BJ (cell line): ENCODE results near the gene CUEDC2. TPM values are rescaled to one million over a fixed set of nuclear protein-coding genes. Genes with fewer than 3 reads are reported as not detected.

ENCODE experiments used
- CTCF ChIA-PET: fragments of 350-600 bp; formaldehyde crosslinking; extraction: SDS; loops from one replicate; lab custom pipeline; 2021; ENCODE audit warnings: antibody characterized with exemption, inconsistent platforms; lab: Yijun Ruan, JAX
- POLR2A ChIA-PET: fragments of 300-600 bp; sonication (Branson Sonifier 250); formaldehyde crosslinking; extraction: SDS; loops from one replicate; lab custom pipeline; 2021; ENCODE audit warnings: antibody characterized with exemption; lab: Charles Lee
- DNase-seq: peaks from one replicate; pipeline ENCODE4 v3.0.0-alpha.2; 2011; ENCODE audit warnings: low read depth
- H3K27me3 ChIP-seq: 2 replicates; pipeline ENCODE4 v1.6.0; 2011; ENCODE audit warnings: low read length; ENCODE audit not compliant: control insufficient read depth, insufficient read depth
- H3K36me3 ChIP-seq: 2 replicates; pipeline ENCODE4 v1.5.1; 2011; ENCODE audit warnings: low read length; ENCODE audit not compliant: control insufficient read depth, insufficient read depth
- H3K4me3 ChIP-seq: 2 replicates; pipeline ENCODE4 v1.5.1; 2011; ENCODE audit warnings: low read depth, mild to moderate bottlenecking, control low read depth, low read length
- polyA plus RNA-seq: library from polyadenylated mRNA; depleted of rRNA; stranded (reverse); fragments of >200 nt; gene quantifications from 2 replicates; pipeline ENCODE4 v1.2.3, GENCODE V29; 2011
- TF ChIP-seq, protein P1 (sequence below): IDR thresholded peaks from 2 replicates; pipeline ENCODE4 v1.5.1; 2011; ENCODE audit warnings: low read depth, mild to moderate bottlenecking, control low read depth, inconsistent platforms, low read length, moderate library complexity; ENCODE audit not compliant: insufficient read depth

Gene CUEDC2
- polyA plus RNA-seq, 1 experiment, result 74.4 TPM

DNA sequence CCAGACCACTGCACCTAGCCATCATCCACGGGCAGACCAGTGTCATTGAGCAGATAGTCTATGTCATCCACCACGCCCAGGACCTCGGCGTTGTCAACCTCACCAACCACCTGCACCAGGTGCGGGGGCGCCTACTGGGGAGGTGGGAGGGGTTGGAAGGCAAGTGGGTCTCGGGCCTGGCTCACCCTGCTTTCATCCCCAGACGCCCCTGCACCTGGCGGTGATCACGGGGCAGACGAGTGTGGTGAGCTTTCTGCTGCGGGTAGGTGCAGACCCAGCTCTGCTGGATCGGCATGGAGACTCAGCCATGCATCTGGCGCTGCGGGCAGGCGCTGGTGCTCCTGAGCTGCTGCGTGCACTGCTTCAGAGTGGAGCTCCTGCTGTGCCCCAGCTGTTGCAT lies 32.3 kb downstream of the CUEDC2 start:
- no peak for DNase-seq
- ChIA-PET CTCF (interaction anchor here (0.8 to 15.2 kb wide), 26 partner anchors 11 to 265 kb away, joined by 3 to 222 read pairs (median 4); partner anchors contain the start of genes CUEDC2, ELOVL3, FBXL15 and PITX3), POLR2A (no interaction called here)
- TF ChIP-seq, protein P1, sequence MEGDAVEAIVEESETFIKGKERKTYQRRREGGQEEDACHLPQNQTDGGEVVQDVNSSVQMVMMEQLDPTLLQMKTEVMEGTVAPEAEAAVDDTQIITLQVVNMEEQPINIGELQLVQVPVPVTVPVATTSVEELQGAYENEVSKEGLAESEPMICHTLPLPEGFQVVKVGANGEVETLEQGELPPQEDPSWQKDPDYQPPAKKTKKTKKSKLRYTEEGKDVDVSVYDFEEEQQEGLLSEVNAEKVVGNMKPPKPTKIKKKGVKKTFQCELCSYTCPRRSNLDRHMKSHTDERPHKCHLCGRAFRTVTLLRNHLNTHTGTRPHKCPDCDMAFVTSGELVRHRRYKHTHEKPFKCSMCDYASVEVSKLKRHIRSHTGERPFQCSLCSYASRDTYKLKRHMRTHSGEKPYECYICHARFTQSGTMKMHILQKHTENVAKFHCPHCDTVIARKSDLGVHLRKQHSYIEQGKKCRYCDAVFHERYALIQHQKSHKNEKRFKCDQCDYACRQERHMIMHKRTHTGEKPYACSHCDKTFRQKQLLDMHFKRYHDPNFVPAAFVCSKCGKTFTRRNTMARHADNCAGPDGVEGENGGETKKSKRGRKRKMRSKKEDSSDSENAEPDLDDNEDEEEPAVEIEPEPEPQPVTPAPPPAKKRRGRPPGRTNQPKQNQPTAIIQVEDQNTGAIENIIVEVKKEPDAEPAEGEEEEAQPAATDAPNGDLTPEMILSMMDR, result no peak
- Histone ChIP-seq H3K4me3 (no peak overlapping the region), H3K27me3 (no peaks in the 10 kb centered on the region), H3K36me3 (peaks cover 24% of the 10 kb centered on the region)

DNA sequence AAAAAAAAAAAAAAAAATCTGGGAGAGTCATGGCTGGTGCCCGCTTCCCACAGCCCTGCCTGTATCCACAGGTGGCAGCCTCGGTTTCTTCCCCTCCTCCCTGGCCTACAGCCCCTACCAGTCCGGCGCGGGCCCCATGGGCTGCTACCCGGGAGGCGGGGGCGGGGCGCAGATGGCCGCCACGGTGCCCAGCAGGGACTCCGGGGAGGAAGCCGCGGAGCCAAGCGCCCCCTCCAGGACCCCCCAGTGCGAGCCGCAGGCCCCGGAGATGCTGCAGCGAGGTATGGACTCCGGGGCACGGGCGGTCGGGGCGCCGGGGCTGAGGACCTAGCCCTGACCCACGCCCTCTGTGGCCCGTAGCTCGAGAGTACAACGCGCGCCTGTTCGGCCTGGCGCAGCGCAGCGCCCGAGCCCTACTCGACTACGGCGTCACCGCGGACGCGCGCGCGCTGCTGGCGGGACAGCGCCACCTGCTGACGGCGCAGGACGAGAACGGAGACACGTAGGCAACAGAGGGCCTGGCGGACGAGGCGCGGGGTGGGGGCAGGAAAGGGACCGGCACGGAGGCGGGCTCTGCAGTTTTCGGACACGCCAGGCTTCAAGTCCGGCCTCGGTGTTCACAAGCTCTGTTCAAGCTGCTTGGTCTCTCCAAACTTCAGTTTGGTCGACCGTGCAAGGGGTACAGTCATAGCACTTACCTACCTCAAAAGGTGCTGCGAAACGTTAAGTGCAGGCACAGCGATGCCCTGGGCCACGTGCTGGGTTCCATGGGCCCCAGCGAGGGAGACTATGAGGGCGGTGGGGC lies 33.0 kb downstream of the CUEDC2 start:
- no peak for DNase-seq
- POLR2A ChIA-PET, result interaction anchor here (0.6 kb wide), 1 partner anchor 174 kb away, joined by 3 read pairs; the partner anchor contains the start of gene ELOVL3
- Histone ChIP-seq H3K27me3 (no peaks in the 10 kb centered on the region), H3K36me3 (peaks cover 24% of the 10 kb centered on the region), H3K4me3 (peak overlapping the region; percentile 48)
- TF ChIP-seq, protein P1, result peak; percentile 86
- CTCF ChIA-PET, result interaction anchor here (0.5 to 15.2 kb wide), 34 partner anchors 11 to 879 kb away, joined by 3 to 222 read pairs (median 4); partner anchors contain the start of genes CUEDC2, ELOVL3, FBXL15 and GBF1

DNA sequence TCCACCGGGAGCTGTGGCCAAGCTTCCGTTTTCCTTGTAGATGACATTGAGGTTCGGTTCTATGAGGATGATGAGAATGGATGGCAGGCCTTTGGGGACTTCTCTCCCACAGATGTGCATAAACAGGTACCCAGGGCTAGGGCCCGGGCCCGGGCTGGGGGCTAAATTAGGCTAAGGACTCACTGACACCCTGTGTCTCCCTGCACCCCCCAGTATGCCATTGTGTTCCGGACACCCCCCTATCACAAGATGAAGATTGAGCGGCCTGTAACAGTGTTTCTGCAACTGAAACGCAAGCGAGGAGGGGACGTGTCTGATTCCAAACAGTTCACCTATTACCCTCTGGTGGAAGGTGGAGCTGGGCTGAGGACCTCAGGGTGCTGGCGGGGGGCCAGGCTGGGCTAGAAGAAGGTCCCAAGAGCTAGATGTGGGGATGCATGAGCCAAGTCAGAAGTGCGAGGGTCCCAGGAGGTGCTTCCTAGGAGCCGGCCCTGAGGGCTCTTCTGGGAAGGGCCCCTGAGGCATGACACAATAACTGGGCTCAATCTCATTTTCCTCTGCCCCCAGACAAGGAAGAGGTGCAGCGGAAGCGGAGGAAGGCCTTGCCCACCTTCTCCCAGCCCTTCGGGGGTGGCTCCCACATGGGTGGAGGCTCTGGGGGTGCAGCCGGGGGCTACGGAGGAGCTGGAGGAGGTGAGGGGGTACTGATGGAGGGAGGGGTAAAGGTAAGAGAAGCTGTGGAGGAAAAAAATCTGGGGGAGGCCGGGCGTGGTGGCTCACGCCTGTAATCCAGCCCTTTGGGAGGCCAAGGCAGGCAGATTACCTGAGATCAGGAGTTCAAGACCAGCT lies 34.0 kb downstream of the CUEDC2 start:
- CTCF ChIA-PET, result interaction anchor here (0.5 to 15.2 kb wide), 19 partner anchors 10 to 880 kb away, joined by 3 to 222 read pairs (median 4); partner anchors contain the start of genes FBXL15, GBF1 and PITX3

DNA sequence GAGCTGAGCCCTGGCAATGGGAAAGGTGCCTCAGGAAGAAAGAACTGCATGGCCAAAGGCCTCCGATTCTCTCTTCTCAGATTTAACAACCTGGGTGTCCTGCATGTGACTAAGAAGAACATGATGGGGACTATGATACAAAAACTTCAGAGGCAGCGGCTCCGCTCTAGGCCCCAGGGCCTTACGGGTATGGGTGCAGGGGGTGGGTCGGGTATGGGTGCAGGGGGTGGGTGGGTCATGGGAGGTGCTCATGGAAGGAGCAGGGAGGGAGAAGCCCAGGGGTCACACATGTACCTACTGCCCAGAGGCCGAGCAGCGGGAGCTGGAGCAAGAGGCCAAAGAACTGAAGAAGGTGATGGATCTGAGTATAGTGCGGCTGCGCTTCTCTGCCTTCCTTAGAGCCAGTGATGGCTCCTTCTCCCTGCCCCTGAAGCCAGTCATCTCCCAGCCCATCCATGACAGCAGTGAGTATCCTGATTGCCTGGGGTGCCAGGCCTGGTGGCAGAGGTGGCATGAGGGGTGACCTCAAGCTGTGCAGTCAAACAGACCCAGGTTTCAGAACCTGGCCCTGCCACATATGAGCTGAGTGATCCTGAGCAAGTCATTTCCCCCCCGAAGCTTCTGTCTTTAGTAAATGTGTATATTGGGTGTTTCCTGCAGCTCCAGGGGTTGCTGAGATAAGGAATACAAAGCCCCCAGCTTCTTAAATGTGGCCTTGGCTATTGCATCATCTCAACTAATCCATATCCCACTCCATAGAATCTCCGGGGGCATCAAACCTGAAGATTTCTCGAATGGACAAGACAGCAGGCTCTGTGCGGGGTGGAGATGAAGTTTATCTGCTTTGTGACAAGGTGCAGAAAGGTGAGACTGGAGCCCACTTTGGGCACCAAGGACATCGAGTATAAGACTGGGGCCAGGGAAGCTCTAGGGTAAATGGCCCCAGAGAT lies 34.9 kb downstream of the CUEDC2 start:
- POLR2A ChIA-PET, result no interaction called here
- no peaks in the 10 kb centered on the region for H3K27me3 ChIP-seq
- CTCF ChIA-PET, result interaction anchor here (2.4 to 15.2 kb wide), 6 partner anchors 14 to 228 kb away, joined by 9 to 222 read pairs (median 31); partner anchors contain the start of gene FBXL15
- H3K36me3 ChIP-seq, result peaks cover 20% of the 10 kb centered on the region
- TF ChIP-seq, protein P1, result no peak
- H3K4me3 ChIP-seq, result no peak overlapping the region
- DNase-seq, result no peak

More for the DNA sequence above, 34.0 kb downstream of the CUEDC2 start:
- peaks cover 24% of the 10 kb centered on the region for H3K36me3 ChIP-seq
- H3K27me3 ChIP-seq, result no peaks in the 10 kb centered on the region
- H3K4me3 ChIP-seq, result no peak overlapping the region
- POLR2A ChIA-PET, result no interaction called here
- TF ChIP-seq, protein P1, result no peak
- DNase-seq, result no peak
